Dendritic cell treated with granulocyte-macrophage colony-stimulating factor and Interleukin-4, amounts not matched to agents 40 ng/mL and 50 ng/mL, for 4 days (primary cell): ENCODE measurements around the gene TCF7L2.
"Not testable (repeated sequence)": the region's sequence is repeated elsewhere in the genome, so short reads cannot be mapped to it uniquely, and the experiment has no call there.

Experiments
- H3K27ac Mint-ChIP-seq: one replicate; pipeline ENCODE4 v1.8.0; 2022; ENCODE audit warnings: mild to moderate bottlenecking, mixed read lengths
- H3K27me3 Mint-ChIP-seq: one replicate; pipeline ENCODE4 v1.8.0; 2022; ENCODE audit warnings: mild to moderate bottlenecking, mixed read lengths
- H3K36me3 Mint-ChIP-seq: one replicate; pipeline ENCODE4 v1.8.0; 2022; ENCODE audit warnings: low read depth, mixed read lengths
- H3K4me1 Mint-ChIP-seq: one replicate; pipeline ENCODE4 v1.8.0; 2022; ENCODE audit warnings: low read depth, mixed read lengths
- H3K4me3 Mint-ChIP-seq: one replicate; pipeline ENCODE4 v1.8.0; 2022; ENCODE audit warnings: mild to moderate bottlenecking, moderate library complexity, mixed read lengths
- H3K9me3 Mint-ChIP-seq: one replicate; pipeline ENCODE4 v1.8.0; 2022; ENCODE audit warnings: mixed read lengths
- intact Hi-C: fragments of 100-400 bp; cut with micrococcal nuclease; formaldehyde crosslinking; loops from one replicate; pipeline ENCODE4 v1.15.0; 2022

TCF7L2 gene

GRCh38 chr10:113063043-113063967 is 113.3 kb downstream of the TCF7L2 start:
- H3K36me3 Mint-ChIP-seq = no peaks in the 10 kb centered on the region
- H3K9me3 Mint-ChIP-seq = no peaks in the 10 kb centered on the region
- no peak overlapping the region for H3K4me3 Mint-ChIP-seq
- H3K27ac Mint-ChIP-seq = no peak overlapping the region
- intact Hi-C loops = no loop called here
- H3K27me3 Mint-ChIP-seq = peaks cover 35% of the 10 kb centered on the region
- H3K4me1 Mint-ChIP-seq = no peaks in the 10 kb centered on the region

- Mint-ChIP-seq H3K27me3 (peaks cover 41% of the 10 kb centered on the region), H3K4me1 (no peaks in the 10 kb centered on the region), H3K9me3 (no peaks in the 10 kb centered on the region), H3K27ac (no peak overlapping the region), H3K4me3 (no peak overlapping the region), H3K36me3 (no peaks in the 10 kb centered on the region)
- intact Hi-C loops = no loop called here
Measured at GRCh38 chr10:113064039-113064438, 114.0 kb downstream of the TCF7L2 start.

DNA sequence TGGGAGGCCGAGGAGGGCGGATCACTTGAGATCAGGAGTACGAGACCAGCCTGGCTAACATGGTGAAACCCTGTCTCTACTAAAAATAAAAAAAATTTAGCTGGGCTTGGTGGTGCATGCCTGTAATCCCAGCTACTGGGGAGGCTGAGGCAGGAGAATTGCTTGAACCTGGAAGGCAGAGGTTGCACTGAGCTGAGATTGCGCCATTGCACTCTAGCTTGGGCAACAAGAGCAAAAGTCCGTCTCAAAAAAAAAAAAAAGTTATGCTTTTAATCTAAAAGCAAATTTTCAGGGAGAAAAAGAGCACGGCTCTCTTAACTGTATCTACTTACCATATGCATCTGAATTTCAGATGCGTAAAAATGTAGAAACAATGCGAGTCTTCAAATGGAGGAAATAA is 116.1 kb downstream of the TCF7L2 start:
- H3K4me1 Mint-ChIP-seq, H3K9me3 Mint-ChIP-seq, H3K27ac Mint-ChIP-seq, H3K4me3 Mint-ChIP-seq, intact Hi-C loops, H3K36me3 Mint-ChIP-seq: not testable (repeated sequence)
- H3K27me3 Mint-ChIP-seq = peaks cover 47% of the 10 kb centered on the region

GRCh38 chr10:113066561-113067312 is 116.7 kb downstream of the TCF7L2 start:
- intact Hi-C loops = no loop called here
- no peak overlapping the region for H3K27ac Mint-ChIP-seq
- no peaks in the 10 kb centered on the region for H3K36me3 Mint-ChIP-seq
- H3K27me3 Mint-ChIP-seq = peaks cover 48% of the 10 kb centered on the region
- H3K4me3 Mint-ChIP-seq = no peak overlapping the region
- no peaks in the 10 kb centered on the region for H3K4me1 Mint-ChIP-seq
- H3K9me3 Mint-ChIP-seq = no peaks in the 10 kb centered on the region

GRCh38 chr10:113067501-113067900 is 117.5 kb downstream of the TCF7L2 start:
- no peaks in the 10 kb centered on the region for H3K9me3 Mint-ChIP-seq
- H3K4me1 Mint-ChIP-seq = no peaks in the 10 kb centered on the region
- H3K36me3 Mint-ChIP-seq = no peaks in the 10 kb centered on the region
- peaks cover 44% of the 10 kb centered on the region for H3K27me3 Mint-ChIP-seq
- H3K4me3 Mint-ChIP-seq = no peak overlapping the region
- intact Hi-C loops = no loop called here
- H3K27ac Mint-ChIP-seq = no peak overlapping the region

GRCh38 chr10:113068178-113068890 is 118.3 kb downstream of the TCF7L2 start:
- H3K36me3 Mint-ChIP-seq = no peaks in the 10 kb centered on the region
- H3K4me1 Mint-ChIP-seq = no peaks in the 10 kb centered on the region
- no peaks in the 10 kb centered on the region for H3K9me3 Mint-ChIP-seq
- peaks cover 47% of the 10 kb centered on the region for H3K27me3 Mint-ChIP-seq
- intact Hi-C loops = no loop called here
- H3K27ac Mint-ChIP-seq = no peak overlapping the region
- no peak overlapping the region for H3K4me3 Mint-ChIP-seq

DNA sequence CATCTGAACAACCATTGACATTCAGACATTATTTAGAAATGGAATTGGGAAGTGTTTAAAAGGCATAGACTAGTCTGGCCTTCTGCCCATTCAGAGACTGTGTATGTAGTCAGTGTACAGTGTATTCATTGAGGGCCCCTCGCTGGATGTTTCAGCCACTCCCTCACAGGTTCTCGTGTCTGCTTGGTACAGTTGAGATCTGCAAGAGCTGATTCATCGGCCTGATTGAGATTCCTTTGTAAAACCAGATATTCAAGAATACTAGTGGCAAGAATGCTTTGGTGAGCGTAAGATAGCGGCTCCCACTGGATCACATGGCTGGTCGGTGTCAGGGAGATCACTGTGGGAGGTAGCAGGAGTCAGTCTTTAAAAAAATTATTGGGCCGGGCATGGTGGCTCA is 119.5 kb downstream of the TCF7L2 start:
- Mint-ChIP-seq H3K27ac (no peak overlapping the region), H3K4me1 (no peaks in the 10 kb centered on the region), H3K27me3 (peaks cover 50% of the 10 kb centered on the region), H3K36me3 (no peaks in the 10 kb centered on the region), H3K4me3 (no peak overlapping the region), H3K9me3 (no peaks in the 10 kb centered on the region)
- intact Hi-C loops = no loop called here

DNA sequence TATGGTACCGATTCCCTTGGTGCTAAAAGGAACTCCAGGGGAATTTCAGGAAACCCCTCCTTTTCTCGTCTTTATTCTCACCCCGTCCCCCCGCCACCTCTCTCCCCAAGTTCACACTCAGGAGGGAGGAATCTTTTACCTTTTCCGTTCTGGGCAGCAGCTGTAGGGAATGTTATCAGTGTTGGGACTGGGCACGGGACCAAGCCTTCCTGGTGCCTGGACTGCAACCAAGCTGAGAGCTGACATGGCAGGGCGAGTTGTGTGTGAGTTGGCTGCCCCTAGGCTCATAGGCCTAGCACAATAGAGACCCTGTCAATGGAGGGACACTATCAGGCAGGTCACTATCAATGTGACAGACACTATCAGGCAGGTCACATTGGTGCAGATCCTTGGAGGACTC is 121.4 kb downstream of the TCF7L2 start:
- H3K9me3 Mint-ChIP-seq = no peaks in the 10 kb centered on the region

DNA sequence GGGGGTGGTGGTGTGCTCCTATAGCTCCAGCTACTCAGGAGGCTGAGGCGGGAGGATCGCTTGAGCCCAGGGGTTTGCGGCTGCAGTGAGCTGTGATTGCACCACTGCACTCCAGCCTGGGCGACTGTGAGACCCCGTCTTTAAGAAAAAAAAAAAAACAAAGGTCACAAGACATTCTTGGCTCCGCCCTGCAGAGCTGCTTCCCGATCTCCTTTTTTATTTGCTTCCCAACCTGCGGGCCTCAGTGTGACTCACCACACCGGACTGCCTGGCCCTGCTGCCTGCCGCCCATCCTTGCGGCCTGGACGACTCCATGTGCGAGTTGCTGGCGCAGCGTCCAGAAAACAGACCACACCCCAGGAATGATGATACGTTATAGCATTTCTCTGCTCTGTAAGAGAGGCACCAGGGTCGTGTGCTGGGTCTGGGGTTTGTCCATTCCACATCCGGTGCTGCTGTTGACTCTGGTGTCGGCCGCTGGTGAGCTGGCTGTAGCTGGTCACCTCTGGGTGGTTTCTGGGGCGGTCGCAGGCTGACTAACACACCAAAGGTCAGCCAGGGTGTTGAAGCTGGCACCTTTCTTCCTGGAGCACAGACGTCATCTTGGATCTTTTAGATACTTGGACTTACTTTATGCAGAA is 123.6 kb downstream of the TCF7L2 start:
- Mint-ChIP-seq H3K4me3 (no peak overlapping the region), H3K27ac (no peak overlapping the region), H3K9me3 (no peaks in the 10 kb centered on the region)

More for the DNA sequence above, 121.4 kb downstream of the TCF7L2 start:
- H3K27ac Mint-ChIP-seq = no peak overlapping the region
- no peaks in the 10 kb centered on the region for H3K4me1 Mint-ChIP-seq
- H3K4me3 Mint-ChIP-seq = no peak overlapping the region
- peaks cover 55% of the 10 kb centered on the region for H3K27me3 Mint-ChIP-seq
- no peaks in the 10 kb centered on the region for H3K36me3 Mint-ChIP-seq
- intact Hi-C loops = no loop called here

DNA sequence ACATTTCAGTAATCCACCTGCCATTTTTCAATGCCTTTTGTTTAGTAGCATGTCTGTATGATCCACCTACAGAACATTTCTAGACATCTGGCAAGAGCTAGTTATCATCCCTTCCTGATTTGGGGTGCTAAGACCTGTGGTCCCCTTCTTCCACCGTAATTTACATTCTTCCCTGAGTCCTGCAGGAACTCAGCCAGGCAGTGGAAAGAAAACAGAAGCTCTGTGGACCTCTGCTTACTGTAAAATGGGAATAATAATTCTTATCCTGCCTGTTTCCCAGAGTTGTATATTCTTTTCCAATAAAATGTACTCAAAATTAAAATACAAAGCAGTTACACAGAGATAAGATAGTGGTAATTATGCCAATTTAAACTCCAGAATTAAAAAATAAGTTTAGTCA is 126.9 kb downstream of the TCF7L2 start:
- Mint-ChIP-seq H3K4me1 (no peaks in the 10 kb centered on the region), H3K4me3 (no peak overlapping the region), H3K27me3 (peaks cover 59% of the 10 kb centered on the region), H3K9me3 (no peaks in the 10 kb centered on the region), H3K36me3 (no peaks in the 10 kb centered on the region), H3K27ac (no peak overlapping the region)
- intact Hi-C loops = no loop called here

More for the DNA sequence above, 123.6 kb downstream of the TCF7L2 start:
- Mint-ChIP-seq H3K27me3 (peaks cover 48% of the 10 kb centered on the region), H3K36me3 (no peaks in the 10 kb centered on the region), H3K4me1 (no peaks in the 10 kb centered on the region)
- intact Hi-C loops = no loop called here

GRCh38 chr10:113078282-113078907 is 128.3 kb downstream of the TCF7L2 start:
- no peaks in the 10 kb centered on the region for H3K4me1 Mint-ChIP-seq

GRCh38 chr10:113080061-113080924 is 130.2 kb downstream of the TCF7L2 start:
- no peaks in the 10 kb centered on the region for H3K9me3 Mint-ChIP-seq
- no peak overlapping the region for H3K27ac Mint-ChIP-seq
- no peaks in the 10 kb centered on the region for H3K36me3 Mint-ChIP-seq
- peaks cover 69% of the 10 kb centered on the region for H3K27me3 Mint-ChIP-seq
- no peak overlapping the region for H3K4me3 Mint-ChIP-seq
- intact Hi-C loops = no loop called here
- H3K4me1 Mint-ChIP-seq = no peaks in the 10 kb centered on the region

More at GRCh38 chr10:113078282-113078907, 128.3 kb downstream of the TCF7L2 start:
- H3K4me3 Mint-ChIP-seq = no peak overlapping the region
- intact Hi-C loops = no loop called here
- H3K27ac Mint-ChIP-seq = no peak overlapping the region
- no peaks in the 10 kb centered on the region for H3K36me3 Mint-ChIP-seq
- H3K9me3 Mint-ChIP-seq = no peaks in the 10 kb centered on the region
- H3K27me3 Mint-ChIP-seq = peaks cover 61% of the 10 kb centered on the region

GRCh38 chr10:113080925-113081229 is 130.8 kb downstream of the TCF7L2 start:
- H3K36me3 Mint-ChIP-seq = no peaks in the 10 kb centered on the region
- intact Hi-C loops = no loop called here
- no peak overlapping the region for H3K27ac Mint-ChIP-seq
- no peaks in the 10 kb centered on the region for H3K4me1 Mint-ChIP-seq
- H3K4me3 Mint-ChIP-seq = no peak overlapping the region
- H3K27me3 Mint-ChIP-seq = peaks cover 70% of the 10 kb centered on the region
- H3K9me3 Mint-ChIP-seq = no peaks in the 10 kb centered on the region
